MM.1S (cell line): Measurements from ENCODE around the gene PRKCE.
A peak's percentile ranks its signal among the peaks of the same experiment; 100 is the strongest.

Source experiments
- DNase-seq: peaks from one replicate; pipeline ENCODE4 v3.0.0-alpha.2; 2015
- H2AFZ ChIP-seq: fragments of 300-600 bp; sonication (generic); 2 replicates; pipeline ENCODE4 v1.6.0; 2016; ENCODE audit warnings: antibody characterized with exemption, low read length
- H3F3A ChIP-seq: fragments of 300-600 bp; sonication (generic); 2 replicates; pipeline ENCODE4 v1.6.1; 2016; ENCODE audit warnings: mild to moderate bottlenecking, antibody characterized with exemption, low read length, moderate library complexity, mixed read lengths; ENCODE audit not compliant: insufficient read depth
- H3K27ac ChIP-seq: fragments of 300-600 bp; sonication (generic); 2 replicates; pipeline ENCODE4 v1.5.1; 2016; ENCODE audit warnings: mild to moderate bottlenecking, low read length
- H3K27me3 ChIP-seq: fragments of 300-600 bp; sonication (generic); replicated peaks from 2 replicates; pipeline ENCODE4 v1.6.0; 2016; ENCODE audit warnings: low read length; ENCODE audit not compliant: insufficient read depth
- H3K36me3 ChIP-seq: fragments of 300-600 bp; sonication (generic); replicated peaks from 2 replicates; pipeline ENCODE4 v1.6.1; 2016; ENCODE audit warnings: mild to moderate bottlenecking, low read length, mixed read lengths; ENCODE audit not compliant: insufficient read depth
- H3K4me1 ChIP-seq: fragments of 300-600 bp; sonication (generic); 2 replicates; pipeline ENCODE4 v1.6.1; 2016; ENCODE audit warnings: low read length, mixed read lengths
- H3K4me2 ChIP-seq: fragments of 300-600 bp; sonication (generic); 2 replicates; pipeline ENCODE4 v1.6.0; 2016; ENCODE audit warnings: low read depth, low read length
- H3K4me3 ChIP-seq: fragments of 300-600 bp; sonication (generic); 2 replicates; pipeline ENCODE4 v1.5.1; 2016; ENCODE audit warnings: low read length, mixed read lengths
- H3K79me2 ChIP-seq: fragments of 300-600 bp; sonication (generic); 2 replicates; pipeline ENCODE4 v1.6.1; 2016; ENCODE audit warnings: mixed run types, low read length, mixed read lengths
- H3K9ac ChIP-seq: fragments of 300-600 bp; sonication (generic); 2 replicates; pipeline ENCODE4 v1.6.1; 2016; ENCODE audit warnings: low read length, mixed read lengths
- H3K9me2 ChIP-seq: fragments of 300-600 bp; sonication (generic); replicated peaks from 2 replicates; pipeline ENCODE4 v1.6.1; 2016; ENCODE audit warnings: mild to moderate bottlenecking, low read length, mixed read lengths; ENCODE audit not compliant: insufficient read depth
- H3K9me3 ChIP-seq: fragments of 300-600 bp; sonication (generic); replicated peaks from 2 replicates; pipeline ENCODE4 v1.6.1; 2016; ENCODE audit warnings: mild to moderate bottlenecking, low read length, mixed read lengths; ENCODE audit not compliant: insufficient read depth
- H4K20me1 ChIP-seq: fragments of 300-600 bp; sonication (generic); 2 replicates; pipeline ENCODE4 v1.6.1; 2016; ENCODE audit warnings: mild to moderate bottlenecking, low read length, moderate library complexity, mixed read lengths; ENCODE audit not compliant: insufficient read depth
- EZH2 ChIP-seq: fragments of 300-600 bp; sonication (generic); optimal IDR thresholded peaks from 2 replicates; pipeline ENCODE3; 2017; ENCODE audit warnings: low read depth, mild to moderate bottlenecking, antibody characterized with exemption, low read length, mixed read lengths
- EZH2phosphoT487 ChIP-seq: fragments of 300-600 bp; sonication (generic); IDR thresholded peaks from 2 replicates; pipeline ENCODE4 v1.6.1; 2018; ENCODE audit warnings: antibody characterized with exemption, low read length
- TF ChIP-seq, protein P1 (sequence below): fragments of 300-600 bp; sonication (generic); IDR thresholded peaks from 2 replicates; pipeline ENCODE4 v1.5.1; 2016; ENCODE audit warnings: antibody characterized with exemption, low read length, mixed read lengths

Gene PRKCE

DNA sequence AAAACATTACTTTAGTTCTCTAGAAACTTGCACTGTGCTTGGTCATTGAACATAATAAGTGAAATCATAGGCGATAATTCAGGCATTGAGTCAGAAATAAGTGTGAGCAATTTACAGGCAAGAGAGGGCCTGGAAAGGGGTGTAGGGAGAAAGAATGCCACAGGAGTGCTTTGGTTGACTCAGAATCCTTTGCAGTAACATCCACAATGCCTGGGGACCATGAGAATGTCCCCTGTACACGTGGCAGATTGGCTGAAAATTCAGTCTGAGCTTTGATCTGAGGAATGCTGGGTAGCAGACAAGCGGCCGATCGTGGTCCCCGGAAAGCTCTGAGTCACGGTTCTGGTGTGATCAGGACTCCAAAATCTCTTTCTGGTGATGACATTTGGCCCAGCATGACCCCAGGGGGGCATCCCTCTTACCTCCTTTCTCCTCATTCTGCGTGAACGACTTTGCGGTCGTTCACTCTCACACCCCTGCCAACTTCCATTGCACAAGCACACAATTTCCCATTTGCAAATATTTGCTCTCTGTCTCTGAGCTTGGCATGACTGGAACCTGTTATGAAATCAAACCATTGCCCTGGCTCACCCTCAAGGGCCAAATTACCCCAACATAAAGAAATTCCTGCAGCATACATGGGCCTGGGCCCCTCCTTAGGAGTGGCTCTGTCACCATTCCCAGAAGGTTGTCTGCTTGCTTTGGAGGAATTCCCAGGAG lies 340.7 kb downstream of the PRKCE start:
- no peak overlapping the region for H3K4me2 ChIP-seq
- no peaks in the 10 kb centered on the region for H3K36me3 ChIP-seq
- H3K9me2 ChIP-seq = no peaks in the 10 kb centered on the region
- H4K20me1 ChIP-seq = no peaks in the 10 kb centered on the region
- no peak overlapping the region for H3K4me3 ChIP-seq
- no peaks in the 10 kb centered on the region; the same call in 1 of the 2 replicates for H3K27me3 ChIP-seq
- DNase-seq = no peak
- no peaks in the 10 kb centered on the region for H3K79me2 ChIP-seq
- no peak overlapping the region for H3K27ac ChIP-seq
- H3F3A ChIP-seq = no peaks in the 10 kb centered on the region
- H3K4me1 ChIP-seq = no peaks in the 10 kb centered on the region
- no peak overlapping the region for H3K9ac ChIP-seq
- TF ChIP-seq, protein P1, sequence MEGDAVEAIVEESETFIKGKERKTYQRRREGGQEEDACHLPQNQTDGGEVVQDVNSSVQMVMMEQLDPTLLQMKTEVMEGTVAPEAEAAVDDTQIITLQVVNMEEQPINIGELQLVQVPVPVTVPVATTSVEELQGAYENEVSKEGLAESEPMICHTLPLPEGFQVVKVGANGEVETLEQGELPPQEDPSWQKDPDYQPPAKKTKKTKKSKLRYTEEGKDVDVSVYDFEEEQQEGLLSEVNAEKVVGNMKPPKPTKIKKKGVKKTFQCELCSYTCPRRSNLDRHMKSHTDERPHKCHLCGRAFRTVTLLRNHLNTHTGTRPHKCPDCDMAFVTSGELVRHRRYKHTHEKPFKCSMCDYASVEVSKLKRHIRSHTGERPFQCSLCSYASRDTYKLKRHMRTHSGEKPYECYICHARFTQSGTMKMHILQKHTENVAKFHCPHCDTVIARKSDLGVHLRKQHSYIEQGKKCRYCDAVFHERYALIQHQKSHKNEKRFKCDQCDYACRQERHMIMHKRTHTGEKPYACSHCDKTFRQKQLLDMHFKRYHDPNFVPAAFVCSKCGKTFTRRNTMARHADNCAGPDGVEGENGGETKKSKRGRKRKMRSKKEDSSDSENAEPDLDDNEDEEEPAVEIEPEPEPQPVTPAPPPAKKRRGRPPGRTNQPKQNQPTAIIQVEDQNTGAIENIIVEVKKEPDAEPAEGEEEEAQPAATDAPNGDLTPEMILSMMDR = no peak
- TF ChIP-seq EZH2 = no peak
- TF ChIP-seq EZH2phosphoT487 = no peak
- H3K9me3 ChIP-seq = no peaks in the 10 kb centered on the region
- H2AFZ ChIP-seq = no peak overlapping the region

DNA sequence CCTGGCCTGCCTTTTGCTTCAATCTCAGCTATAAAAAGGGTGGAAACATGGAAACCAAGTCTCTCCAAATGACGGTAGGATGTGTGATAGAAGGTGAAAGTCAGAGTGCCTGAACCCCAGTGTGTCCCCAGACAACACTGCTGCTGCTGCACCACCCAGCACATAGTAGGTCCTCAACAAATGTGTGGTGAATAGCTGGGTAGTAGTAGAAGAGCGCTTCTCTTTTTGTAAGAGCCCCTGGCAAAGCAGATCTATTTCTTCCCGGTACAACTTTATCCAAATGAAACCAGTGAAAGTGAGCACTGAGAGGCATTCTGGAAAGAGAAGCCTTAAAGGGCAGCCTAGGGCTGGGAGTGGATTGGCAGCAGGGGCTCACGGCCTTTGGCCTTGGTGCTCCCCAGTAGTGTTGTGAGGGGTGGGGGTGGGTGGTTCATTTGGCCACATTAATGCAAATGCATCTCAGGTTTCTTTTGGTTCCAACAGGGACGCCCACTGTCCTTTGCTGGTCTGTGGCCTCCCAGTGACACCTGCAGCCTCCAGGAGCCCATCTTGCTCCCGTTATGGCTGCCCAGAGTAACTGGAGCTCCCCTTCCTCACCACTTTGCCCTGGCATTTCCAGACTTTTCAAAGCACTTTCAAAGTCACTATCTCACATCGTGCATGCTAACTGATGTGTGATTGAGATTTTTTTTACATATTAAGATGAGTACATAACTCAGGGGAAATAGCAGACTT lies 341.4 kb downstream of the PRKCE start:
- Histone ChIP-seq H3K4me3 (no peak overlapping the region), H3K79me2 (no peaks in the 10 kb centered on the region), H3K27me3 (no peaks in the 10 kb centered on the region; the same call in 1 of the 2 replicates), H3K27ac (no peak overlapping the region), H3F3A (no peaks in the 10 kb centered on the region), H3K4me2 (peak overlapping the region; percentile 17; the same call in 1 of the 2 replicates), H3K9me3 (no peaks in the 10 kb centered on the region), H4K20me1 (no peaks in the 10 kb centered on the region), H3K9me2 (no peaks in the 10 kb centered on the region), H3K9ac (no peak overlapping the region), H3K36me3 (no peaks in the 10 kb centered on the region), H3K4me1 (no peaks in the 10 kb centered on the region), H2AFZ (no peak overlapping the region)
- TF ChIP-seq EZH2 = no peak
- no peak for TF ChIP-seq EZH2phosphoT487
- TF ChIP-seq, protein P1 = no peak
- DNase-seq = no peak

DNA sequence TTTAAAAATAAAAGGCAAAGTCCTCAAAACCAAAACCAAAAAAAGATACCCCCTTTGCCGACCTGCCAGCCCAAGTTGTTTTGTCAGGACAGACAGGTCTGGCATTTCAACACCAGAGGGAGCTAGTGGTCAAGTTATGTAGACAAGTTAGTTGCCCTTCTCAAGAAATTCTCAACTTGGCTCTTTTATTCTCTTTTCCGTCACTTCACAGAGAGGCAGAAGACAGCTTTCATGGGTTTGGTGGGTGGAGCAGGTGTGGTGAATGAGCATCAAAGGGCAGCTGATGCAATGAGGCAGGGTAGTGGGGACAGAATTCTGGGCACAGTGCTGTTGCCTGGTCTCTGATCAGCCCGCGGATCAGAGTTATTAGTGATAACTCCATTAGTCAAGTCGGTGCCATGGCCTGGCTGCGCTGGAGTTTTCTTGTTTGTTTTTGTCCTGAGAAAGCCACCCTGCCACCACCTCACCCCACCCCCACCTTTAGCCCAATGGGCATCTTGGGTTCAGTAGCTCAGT lies 342.1 kb downstream of the PRKCE start:
- no peak overlapping the region for H3K27ac ChIP-seq
- peak; percentile 86 for DNase-seq
- peak overlapping the region; percentile 17; the same call in 1 of the 2 replicates for H3K4me2 ChIP-seq

More for the DNA sequence above, 342.1 kb downstream of the PRKCE start:
- Histone ChIP-seq H3K79me2 (no peaks in the 10 kb centered on the region), H2AFZ (no peak overlapping the region), H3K9me2 (no peaks in the 10 kb centered on the region), H3K27me3 (no peaks in the 10 kb centered on the region; the same call in 1 of the 2 replicates), H3K9me3 (no peaks in the 10 kb centered on the region), H4K20me1 (no peaks in the 10 kb centered on the region), H3F3A (no peaks in the 10 kb centered on the region), H3K9ac (no peak overlapping the region), H3K36me3 (no peaks in the 10 kb centered on the region), H3K4me3 (no peak overlapping the region), H3K4me1 (no peaks in the 10 kb centered on the region)
- TF ChIP-seq, protein P1 = peak; percentile 84
- TF ChIP-seq EZH2phosphoT487 (no peak), EZH2 (no peak)
